K562 (cell line): ENCODE measurements around the gene PFN2. TPM values are rescaled to one million over a fixed set of nuclear protein-coding genes. Genes with fewer than 3 reads are reported as not detected.

Source experiments
- ATAC-seq: fragments of 200-7000 bp; cut with Tn5 transposase; 3 replicates; pipeline ENCODE4 v1.9.1; 2020; ENCODE audit warnings: moderate library complexity
- BruUV-seq: library from RNA; stranded (reverse); fragments of 400-500 nt; replicated peaks from 2 replicates; lab custom pipeline; 2021; lab: Mats Ljungman, UMichigan
- CTCF ChIA-PET: fragments of 300-600 bp; formaldehyde crosslinking; extraction: SDS; loops from one replicate; lab custom pipeline; 2021; ENCODE audit warnings: low intra/inter-chr PET ratio; lab: Yijun Ruan, JAX
- POLR2A ChIA-PET: fragments of 300-600, 350-650 bp; sonication (Branson Sonifier 250); formaldehyde crosslinking; extraction: SDS; loops from one replicate; lab custom pipeline; 2021; ENCODE audit warnings: antibody characterized with exemption, inconsistent platforms; lab: Yijun Ruan, JAX
- DNase-seq, 4 experiments: peaks; one replicate each; pipeline versions ENCODE4 v3.0.0 to v3.0.0-alpha.2; 2011 to 2018; ENCODE audit warnings: low spot score in 3 of 4, mixed read lengths in 3 of 4; ENCODE audit errors: extremely low read depth in 1 of 4
- FAIRE-seq: peaks from 2 replicates; lab custom pipeline; 2011; peaks lifted over from hg19 to GRCh38; lab: Jason Lieb, UNC
- H2AFZ ChIP-seq: 2 replicates; pipeline ENCODE4 v1.6.0; 2011; ENCODE audit warnings: low read depth, low read length, control low read depth, inconsistent platforms
- H3K27ac ChIP-seq: fragments of 200-600 bp; 3 replicates; pipeline ENCODE4 v1.8.0; 2011; ENCODE audit warnings: low read depth, mild to moderate bottlenecking, control low read depth, inconsistent platforms, low read length, moderate library complexity, mixed read lengths; ENCODE audit errors: extremely low read depth
- H3K27me3 ChIP-seq, 2 experiments: fragments of 300-600 bp in 1 of 2; 2 replicates in 1 of 2; 3 replicates in 1 of 2; pipeline versions ENCODE4 v1.6.0 to v1.8.0; 2011; ENCODE audit warnings: inconsistent platforms in 2 of 2, low read length in 2 of 2, mild to moderate bottlenecking in 1 of 2, mixed read lengths in 1 of 2, moderate library complexity in 1 of 2; ENCODE audit not compliant: control insufficient read depth in 2 of 2, insufficient read depth in 2 of 2
- H3K36me3 ChIP-seq: fragments of 300-600 bp; 3 replicates; pipeline ENCODE4 v1.8.0; 2011; ENCODE audit warnings: mild to moderate bottlenecking, low read length, inconsistent platforms; ENCODE audit not compliant: control insufficient read depth, insufficient read depth
- H3K4me1 ChIP-seq, 2 experiments: fragments of 200-600 bp in 1 of 2; replicated peaks in 1 of 2; 2 replicates in 1 of 2; 3 replicates in 1 of 2; pipeline versions ENCODE4 v1.5.1 to v1.8.0; 2011; ENCODE audit warnings: inconsistent platforms in 2 of 2, low read length in 2 of 2, mild to moderate bottlenecking in 1 of 2, mixed read lengths in 1 of 2, moderate library complexity in 1 of 2; ENCODE audit not compliant: control insufficient read depth in 2 of 2, insufficient read depth in 2 of 2
- H3K4me2 ChIP-seq: 2 replicates; pipeline ENCODE4 v1.6.1; 2011; ENCODE audit warnings: low read length, control low read depth, inconsistent platforms, mixed read lengths; ENCODE audit not compliant: insufficient read depth
- H3K4me3 ChIP-seq: fragments of 200-600 bp; sonication (generic), shearing (Covaris generic); 2 replicates; pipeline ENCODE4 v1.5.1; 2016; ENCODE audit warnings: control low read depth, inconsistent platforms
- H3K79me2 ChIP-seq: fragments of 200-600 bp; 3 replicates; pipeline ENCODE4 v1.8.0; 2011; ENCODE audit warnings: low read length, inconsistent platforms; ENCODE audit not compliant: control insufficient read depth, insufficient read depth
- H3K9ac ChIP-seq, 2 experiments: 2 replicates each; pipeline versions ENCODE4 v1.6.0 to v1.6.1; 2011; ENCODE audit warnings: low read depth in 2 of 2, low read length in 2 of 2, control low read depth in 1 of 2, inconsistent platforms in 1 of 2, mild to moderate bottlenecking in 1 of 2, mixed read lengths in 1 of 2; ENCODE audit not compliant: insufficient read depth in 1 of 2
- H3K9me1 ChIP-seq: one replicate; pipeline ENCODE4 v1.6.0; 2011; ENCODE audit warnings: inconsistent platforms, mild to moderate bottlenecking, low read length, moderate library complexity; ENCODE audit not compliant: control insufficient read depth, insufficient read depth
- H3K9me3 ChIP-seq: replicated peaks from 2 replicates; pipeline ENCODE4 v1.5.1; 2011; ENCODE audit warnings: low read depth, low read length, inconsistent platforms; ENCODE audit not compliant: control insufficient read depth, insufficient read depth
- H4K20me1 ChIP-seq: replicated peaks from 2 replicates; pipeline ENCODE4 v1.6.1; 2011; ENCODE audit warnings: low read length, inconsistent platforms, mixed read lengths; ENCODE audit not compliant: control insufficient read depth, insufficient read depth
- CREB1 ChIP-seq, 2 experiments: sonication (generic) in 1 of 2; formaldehyde crosslinking in 1 of 2; IDR thresholded peaks; 2 replicates each; pipeline versions ENCODE4 v1.6.1 to v1.8.0; 2012 to 2022; ENCODE audit warnings: inconsistent platforms in 1 of 2, mild to moderate bottlenecking in 1 of 2, missing genetic modification reagents in 1 of 2, moderate library complexity in 1 of 2
- CUX1 ChIP-seq: fragments of 200-800 bp; sonication (Bioruptor generic); IDR thresholded peaks from 2 replicates; pipeline ENCODE4 v1.6.1; 2016; ENCODE audit warnings: missing genetic modification characterization, missing compliant biosample characterization
- HIVEP1 ChIP-seq: fragments of 250-450 bp; sonication (Bioruptor Pico); IDR thresholded peaks from 2 replicates; pipeline ENCODE4 v1.4.0; 2020; ENCODE audit warnings: mild to moderate bottlenecking
- JUN ChIP-seq, 2 experiments: sonication (generic) in 1 of 2; formaldehyde crosslinking in 1 of 2; IDR thresholded peaks; 2 replicates each; pipeline versions ENCODE4 v1.6.1 to v1.8.0; 2012 to 2022; ENCODE audit warnings: borderline replicate concordance in 2 of 2, mild to moderate bottlenecking in 2 of 2, improper control_type of control experiment in 1 of 2, low read depth in 1 of 2, low read length in 1 of 2, missing genetic modification reagents in 1 of 2
- NCOA6 ChIP-seq: fragments of 450-650 bp; IDR thresholded peaks from 2 replicates; pipeline ENCODE4 v1.6.1; 2017; ENCODE audit warnings: mild to moderate bottlenecking
- RAD21 ChIP-seq, 2 experiments: fragments of 250-450 bp in 1 of 2; fragments of 450-650 bp in 1 of 2; sonication (Bioruptor Pico) in 1 of 2; formaldehyde crosslinking in 1 of 2; IDR thresholded peaks in 1 of 2; conservative IDR thresholded peaks in 1 of 2; 2 replicates each; pipeline versions ENCODE4 v1.4.0 to v1.8.0; 2020 to 2022; ENCODE audit warnings: mild to moderate bottlenecking in 2 of 2, moderate library complexity in 1 of 2
- ZC3H4 ChIP-seq: sonication (generic); formaldehyde crosslinking; IDR thresholded peaks from 2 replicates; pipeline ENCODE4 v1.9.0; 2021; ENCODE audit warnings: missing genetic modification reagents, borderline replicate concordance
- ZNF431 ChIP-seq: sonication (generic); formaldehyde crosslinking; IDR thresholded peaks from 2 replicates; pipeline ENCODE4 v1.8.0; 2022; ENCODE audit warnings: mild to moderate bottlenecking, missing genetic modification reagents
- ZNF589 ChIP-seq: fragments of 200-800 bp; sonication (Bioruptor generic); IDR thresholded peaks from 2 replicates; pipeline ENCODE4 v1.6.1; 2016; ENCODE audit warnings: low read depth, missing genetic modification characterization, missing compliant biosample characterization
- WGBS: fragments of 100-300 bp; shearing (Covaris generic); methylation state at CpG from one replicate; pipeline ENCODE4 v1.1.6; 2016; ENCODE audit warnings: low coverage, mixed read lengths; ENCODE audit not compliant: insufficient coverage; ENCODE audit errors: missing lambda C conversion rate; 5-methylcytosine and 5-hydroxymethylcytosine counted together
- in situ Hi-C: fragments of 300-500 bp; cut with MboI; formaldehyde crosslinking; loops from 4 replicates; pipeline ENCODE4 v1.15.0; 2018; ENCODE audit warnings: inconsistent platforms, mixed read lengths
- intact Hi-C: fragments of 100-400 bp; cut with micrococcal nuclease; formaldehyde crosslinking; loops from 2 replicates; pipeline ENCODE4 v1.14.2; 2022
- polyA plus RNA-seq, 8 experiments: library from polyadenylated mRNA; depleted of rRNA in 4 of 8; stranded (reverse) in 5 of 8; unstranded in 3 of 8; fragments of >200 nt; fragmentation: Nextera tagmentation in 2 of 8; fragmentation: Illumina TruSeq in 1 of 8; extraction: Ambion mirVana in 2 of 8; extraction: Trizol in 1 of 8; gene quantifications; 2 replicates each; pipeline versions ENCODE4 v1.2.1 to v1.2.3, GENCODE V29; 2011 to 2014; ENCODE audit warnings: inconsistent platforms in 1 of 8, missing spikeins in 1 of 8
- total RNA-seq, 7 experiments: library from RNA; depleted of rRNA in 6 of 7; stranded (reverse); fragments of >200 nt in 6 of 7; fragmentation: Illumina TruSeq in 2 of 7; extraction: Trizol in 2 of 7; gene quantifications; 2 replicates each; pipeline versions ENCODE4 v1.2.1 to v1.2.3, GENCODE V29; 2011 to 2021; ENCODE audit warnings: low replicate concordance in 1 of 7

PFN2 gene
- total and polyA plus RNA-seq, 9 of the 15 experiments (the other 6 are each of a cell fraction or from before 2014, with no cell fraction given), result 0.14 to 0.86 (median 0.35) TPM

- Histone ChIP-seq H2AFZ (no peak overlapping the region), H3K9me1 (no peaks in the 10 kb centered on the region), H3K36me3 (no peaks in the 10 kb centered on the region), H3K79me2 (no peaks in the 10 kb centered on the region), H3K9me3 (no peaks in the 10 kb centered on the region), H3K4me3 (no peak overlapping the region), H3K9ac (no peak overlapping the region), H3K4me1 (no peaks in the 10 kb centered on the region; a peak in 1 of 5 replicates), H3K4me2 (no peak overlapping the region), H3K27ac (no peak overlapping the region), H4K20me1 (no peaks in the 10 kb centered on the region), H3K27me3 (no peaks in the 10 kb centered on the region)
- ChIA-PET POLR2A (no interaction called here), CTCF (no interaction called here)
- FAIRE-seq (no peak), DNase-seq (no peak), ATAC-seq (no peak)
- in situ Hi-C loops, result no loop called here
- TF ChIP-seq ZC3H4 (CRISPR knock-in tag) (no peak), ZNF589 (CRISPR knock-in tag) (no peak), JUN (IDR thresholded peaks at IDR 0.05; ENCODE audit: borderline replicate concordance, low read depth, low read length) (no peak), JUN (CRISPR knock-in tag; IDR thresholded peaks at IDR 0.05; ENCODE audit: borderline replicate concordance) (no peak), HIVEP1 (no peak), RAD21 (CRISPR knock-in tag; conservative IDR thresholded peaks at IDR 0.05 in 1 of 2, IDR thresholded peaks at IDR 0.05 in 1 of 2) (no peak), CREB1 (IDR thresholded peaks at IDR 0.05) (no peak), CREB1 (CRISPR knock-in tag; IDR thresholded peaks at IDR 0.05) (no peak), ZNF431 (no peak), CUX1 (CRISPR knock-in tag) (no peak), NCOA6 (no peak)
- WGBS, result 71% methylated on average over 1 of the region's 1 CpG
- no TSS peak for BruUV-seq
- intact Hi-C loops, result no loop called here
Measured at GRCh38 chr3:149941946-149942345, 28.7 kb downstream of the PFN2 start.
